NCI-H460 (cell line): ENCODE results near the gene OR13C5. TPM values are rescaled to one million over a fixed set of nuclear protein-coding genes. Genes with fewer than 3 reads are reported as not detected.

ENCODE experiments used
- DNase-seq: peaks from one replicate; pipeline ENCODE4 v3.0.0-alpha.2; 2016; ENCODE audit warnings: low read depth; ENCODE audit errors: extremely low read depth
- total RNA-seq: library from RNA; depleted of rRNA; stranded (reverse); fragments of >200 nt; shearing (Covaris generic); gene quantifications from 2 replicates; pipeline ENCODE4 v1.2.3, GENCODE V29; 2014; rRNA removed

OR13C5 gene
- total RNA-seq, 1 experiment from 2014 or later: not detected

- no peak for DNase-seq
Measured at GRCh38 chr9:104555521-104555920, 43.7 kb downstream of the OR13C5 start.

DNA sequence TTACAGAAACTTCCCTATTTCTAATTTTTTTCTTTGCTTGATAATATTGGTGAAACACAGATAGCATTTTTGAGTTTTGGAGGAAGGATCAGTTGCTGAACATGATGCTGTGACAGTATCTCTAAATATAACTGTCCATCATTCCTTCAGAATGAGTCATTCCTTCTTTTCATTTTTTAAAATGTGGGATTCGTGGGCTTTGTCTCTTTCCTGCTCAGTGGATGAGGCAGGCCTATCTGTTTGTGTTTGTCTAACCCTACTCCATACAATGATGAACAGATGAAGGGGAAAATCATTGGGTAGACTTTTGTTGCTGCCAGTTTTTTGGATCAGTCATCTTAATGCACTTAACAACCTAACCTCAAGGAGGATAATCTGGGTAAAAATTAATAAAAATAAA, 46.0 kb downstream of the OR13C5 start:
- DNase-seq: no peak

Other genes with a start within 250 kb of the OR13C5 start
- not detected in 2 replicates for gene OR13F1, start 95.2 kb downstream of the OR13C5 start, total RNA-seq
- gene OR13C4, start 72.2 kb downstream of the OR13C5 start, total RNA-seq: not detected in 2 replicates
- not detected in 2 replicates for gene OR13C3, start 62.6 kb downstream of the OR13C5 start, total RNA-seq
- not detected in 2 replicates for gene OR13C8, start 30.2 kb downstream of the OR13C5 start, total RNA-seq
- gene OR13C2, start 6.2 kb upstream of the OR13C5 start, total RNA-seq: not detected in 2 replicates
- not detected in 2 replicates for gene OR13C9, start 18.8 kb upstream of the OR13C5 start, total RNA-seq
- not detected in 2 replicates for gene OR13D1, start 95.1 kb upstream of the OR13C5 start, total RNA-seq
- gene NIPSNAP3A, start 148.3 kb upstream of the OR13C5 start, total RNA-seq: 21.0 and 22.1 TPM in 2 replicates
- 1.2 and 2.1 TPM in 2 replicates for gene NIPSNAP3B, start 164.7 kb upstream of the OR13C5 start, total RNA-seq